NT2/D1 (cell line): ENCODE measurements around the gene SNCG.

Source experiments
- SUZ12 ChIP-seq: IDR thresholded peaks from 2 replicates; pipeline ENCODE4 v1.6.1; 2011; ENCODE audit not compliant: insufficient read length, insufficient read depth; ENCODE audit errors: extremely low read depth
- YY1 ChIP-seq: IDR thresholded peaks from 2 replicates; pipeline ENCODE4 v1.6.1; 2011; ENCODE audit not compliant: insufficient read length, insufficient read depth
- ZNF274 ChIP-seq: IDR thresholded peaks from 2 replicates; pipeline ENCODE4 v1.6.1; 2011; ENCODE audit warnings: mild to moderate bottlenecking, low read depth, low read length

GRCh38 chr10:86929468-86930380, 28.7 kb upstream of the SNCG start:
- TF ChIP-seq SUZ12 (no peak), YY1 (no peak), ZNF274 (no peak)
